Fibroblast of lung (primary cell): ENCODE results near the gene GALNT18. TPM values are rescaled to one million over a fixed set of nuclear protein-coding genes. Genes with fewer than 3 reads are reported as not detected.

ENCODE experiments used
- DNase-seq, 2 donors: peaks; one replicate each; pipeline versions ENCODE4 v3.0.0 to v3.0.0-alpha.2; 2010; ENCODE audit warnings: low read depth in 2 of 2
- H2AFZ ChIP-seq: 2 replicates; pipeline ENCODE4 v1.5.1; 2012; ENCODE audit warnings: low read length, control low read depth, inconsistent platforms
- H3K27ac ChIP-seq: 2 replicates; pipeline ENCODE4 v1.5.1; 2011; ENCODE audit warnings: low read length, control low read depth; ENCODE audit not compliant: insufficient read depth
- H3K27me3 ChIP-seq: 2 replicates; pipeline ENCODE4 v1.5.1; 2011; ENCODE audit warnings: mild to moderate bottlenecking, low read length; ENCODE audit not compliant: control insufficient read depth, insufficient read depth
- H3K36me3 ChIP-seq: 2 replicates; pipeline ENCODE4 v1.5.1; 2011; ENCODE audit warnings: low read length; ENCODE audit not compliant: control insufficient read depth, insufficient read depth
- H3K4me1 ChIP-seq: 2 replicates; pipeline ENCODE4 v1.5.1; 2011; ENCODE audit warnings: low read length; ENCODE audit not compliant: control insufficient read depth, insufficient read depth; ENCODE audit errors: extremely low read depth
- H3K4me2 ChIP-seq: 2 replicates; pipeline ENCODE4 v1.5.1; 2011; ENCODE audit warnings: low read length, control low read depth; ENCODE audit not compliant: insufficient read depth; ENCODE audit errors: extremely low read depth
- H3K4me3 ChIP-seq, 4 experiments: fragments of 200-600 bp in 1 of 4; sonication (generic) in 1 of 4; replicated peaks in 1 of 4; 2 replicates each; pipeline ENCODE4 v1.5.1; 2011 to 2016; ENCODE audit warnings: low read length in 4 of 4, low read depth in 3 of 4, mild to moderate bottlenecking in 3 of 4, control low read depth in 2 of 4, inconsistent platforms in 1 of 4, mixed read lengths in 1 of 4; ENCODE audit not compliant: insufficient read depth in 1 of 4; ENCODE audit errors: control extremely low read depth in 1 of 4
- H3K79me2 ChIP-seq: 2 replicates; pipeline ENCODE4 v1.5.1; 2012; ENCODE audit warnings: mild to moderate bottlenecking, low read length, inconsistent platforms; ENCODE audit not compliant: control insufficient read depth, insufficient read depth
- H3K9ac ChIP-seq: 2 replicates; pipeline ENCODE4 v1.5.1; 2011; ENCODE audit warnings: mild to moderate bottlenecking, low read length, control low read depth; ENCODE audit not compliant: insufficient read depth
- H3K9me3 ChIP-seq: 2 replicates; pipeline ENCODE4 v1.5.1; 2012; ENCODE audit warnings: low read depth, low read length; ENCODE audit not compliant: control insufficient read depth, insufficient read depth
- H4K20me1 ChIP-seq: 2 replicates; pipeline ENCODE4 v1.5.1; 2011; ENCODE audit warnings: low read length; ENCODE audit not compliant: control insufficient read depth, insufficient read depth; ENCODE audit errors: extremely low read depth
- EZH2 ChIP-seq: IDR thresholded peaks from 2 replicates; pipeline ENCODE4 v1.5.1; 2012; ENCODE audit warnings: low read length, control low read depth, mild to moderate bottlenecking; ENCODE audit errors: missing control alignments
- polyA plus RNA-seq, 2 donors: library from polyadenylated mRNA; depleted of rRNA in 1 of 2; stranded (reverse) in 1 of 2; unstranded in 1 of 2; fragments of >200 nt; gene quantifications; 2 replicates each; pipeline ENCODE4 v1.2.1, GENCODE V29; 2011 to 2012; ENCODE audit warnings: missing spikeins in 1 of 2
- total RNA-seq: library from RNA; depleted of rRNA; stranded (reverse); fragments of >200 nt; gene quantifications from 2 replicates; pipeline ENCODE4 v1.2.1, GENCODE V29; 2014
- TF ChIP-seq, protein P1 (sequence below), 2 donors: IDR thresholded peaks in 1 of 2; conservative IDR thresholded peaks in 1 of 2; 1 replicate in 1 of 2; 2 replicates in 1 of 2; pipeline ENCODE4 v1.5.1; 2011 to 2012; ENCODE audit warnings: low read length in 2 of 2, control low read depth in 1 of 2, inconsistent platforms in 1 of 2, low read depth in 1 of 2, mild to moderate bottlenecking in 1 of 2

Gene GALNT18
- total and polyA plus RNA-seq, 2 donors (not counting 1 experiment from before 2014, with no cell fraction given), result 0.50 to 19.3 TPM

DNA sequence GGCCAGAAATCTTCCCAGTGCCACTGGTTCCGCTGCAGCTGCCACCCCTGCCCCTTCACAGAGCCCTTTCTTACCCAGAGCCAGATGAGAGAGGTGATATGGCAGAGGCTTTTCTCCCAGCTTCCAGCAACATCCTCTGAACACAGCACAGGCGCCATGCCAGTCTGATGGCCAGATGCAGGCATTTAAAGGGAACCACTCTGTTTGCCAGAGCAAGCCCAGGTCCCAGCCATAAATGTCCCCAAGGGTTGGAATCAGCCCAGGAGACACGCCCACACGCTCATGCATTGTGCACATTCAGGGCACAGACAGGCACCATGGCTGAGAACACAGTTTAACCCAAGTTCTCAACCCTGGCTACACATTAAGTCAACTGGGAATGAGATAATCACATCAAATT lies 154.5 kb downstream of the GALNT18 start:
- no peaks in the 10 kb centered on the region for H3K79me2 ChIP-seq
- H3K4me1 ChIP-seq, result no peaks in the 10 kb centered on the region

DNA sequence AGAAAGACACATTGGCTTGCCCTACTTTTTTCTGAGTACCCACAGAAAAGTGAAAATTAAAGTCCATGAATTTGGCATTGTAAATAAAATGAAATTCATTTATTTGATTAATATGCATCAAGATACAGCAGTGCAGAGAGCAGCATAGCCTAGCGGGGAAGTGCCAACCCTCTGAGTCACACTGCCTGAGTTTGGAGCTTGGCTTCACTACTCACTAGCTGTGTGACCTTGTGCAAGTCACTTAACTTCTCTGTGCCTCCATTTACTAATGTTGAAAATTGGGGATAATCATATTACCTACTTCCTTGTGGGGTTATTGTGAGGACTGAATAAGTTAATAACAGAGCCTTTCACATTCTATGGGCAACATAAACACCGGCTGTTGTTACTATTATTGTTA lies 157.2 kb downstream of the GALNT18 start:
- DNase-seq, result no peak
- H3K79me2 ChIP-seq, result no peaks in the 10 kb centered on the region
- no peak overlapping the region for H3K4me2 ChIP-seq
- no peak overlapping the region for H2AFZ ChIP-seq
- no peaks in the 10 kb centered on the region for H3K9me3 ChIP-seq
- H3K9ac ChIP-seq, result no peak overlapping the region
- no peaks in the 10 kb centered on the region for H3K27me3 ChIP-seq
- no peak overlapping the region for H3K27ac ChIP-seq
- H3K4me1 ChIP-seq, result no peaks in the 10 kb centered on the region
- no peaks in the 10 kb centered on the region for H3K36me3 ChIP-seq
- H4K20me1 ChIP-seq, result no peaks in the 10 kb centered on the region
- H3K4me3 ChIP-seq, result no peak overlapping the region
- no peak for TF ChIP-seq EZH2
- TF ChIP-seq, protein P1, sequence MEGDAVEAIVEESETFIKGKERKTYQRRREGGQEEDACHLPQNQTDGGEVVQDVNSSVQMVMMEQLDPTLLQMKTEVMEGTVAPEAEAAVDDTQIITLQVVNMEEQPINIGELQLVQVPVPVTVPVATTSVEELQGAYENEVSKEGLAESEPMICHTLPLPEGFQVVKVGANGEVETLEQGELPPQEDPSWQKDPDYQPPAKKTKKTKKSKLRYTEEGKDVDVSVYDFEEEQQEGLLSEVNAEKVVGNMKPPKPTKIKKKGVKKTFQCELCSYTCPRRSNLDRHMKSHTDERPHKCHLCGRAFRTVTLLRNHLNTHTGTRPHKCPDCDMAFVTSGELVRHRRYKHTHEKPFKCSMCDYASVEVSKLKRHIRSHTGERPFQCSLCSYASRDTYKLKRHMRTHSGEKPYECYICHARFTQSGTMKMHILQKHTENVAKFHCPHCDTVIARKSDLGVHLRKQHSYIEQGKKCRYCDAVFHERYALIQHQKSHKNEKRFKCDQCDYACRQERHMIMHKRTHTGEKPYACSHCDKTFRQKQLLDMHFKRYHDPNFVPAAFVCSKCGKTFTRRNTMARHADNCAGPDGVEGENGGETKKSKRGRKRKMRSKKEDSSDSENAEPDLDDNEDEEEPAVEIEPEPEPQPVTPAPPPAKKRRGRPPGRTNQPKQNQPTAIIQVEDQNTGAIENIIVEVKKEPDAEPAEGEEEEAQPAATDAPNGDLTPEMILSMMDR (conservative IDR thresholded peaks at IDR 0.05 in 1 of 2, IDR thresholded peaks at IDR 0.05 in 1 of 2; ENCODE audit: low read depth in 1 of 2, low read length in 2 of 2), result no peak

More for the DNA sequence above, 154.5 kb downstream of the GALNT18 start:
- Histone ChIP-seq H3K4me2 (no peak overlapping the region), H3K27ac (no peak overlapping the region), H4K20me1 (no peaks in the 10 kb centered on the region), H3K4me3 (no peak overlapping the region), H3K36me3 (no peaks in the 10 kb centered on the region), H2AFZ (no peak overlapping the region), H3K27me3 (no peaks in the 10 kb centered on the region), H3K9ac (no peak overlapping the region), H3K9me3 (no peaks in the 10 kb centered on the region)
- no peak for DNase-seq
- TF ChIP-seq, protein P1 (conservative IDR thresholded peaks at IDR 0.05 in 1 of 2, IDR thresholded peaks at IDR 0.05 in 1 of 2; ENCODE audit: low read depth in 1 of 2, low read length in 2 of 2), result no peak
- no peak for TF ChIP-seq EZH2

DNA sequence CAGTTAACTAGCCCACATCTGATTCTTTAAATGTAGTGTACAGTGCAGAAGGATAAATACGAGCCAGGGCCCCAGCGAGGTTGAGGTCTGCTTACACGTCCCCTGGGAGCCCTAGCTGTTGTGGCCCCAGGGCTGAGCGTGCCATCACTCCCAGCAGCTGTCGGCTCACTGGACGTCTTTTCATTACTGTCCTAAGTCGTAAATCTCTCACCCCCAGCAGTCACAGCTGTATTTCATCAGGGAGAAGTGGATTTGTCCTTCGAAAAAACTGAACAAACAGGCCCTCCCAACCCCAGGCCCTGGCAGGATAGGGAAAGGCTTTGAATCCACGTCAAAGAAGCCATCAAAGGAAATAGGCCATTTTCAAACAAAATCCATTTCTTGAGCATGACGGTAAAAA lies 158.4 kb downstream of the GALNT18 start:
- no peaks in the 10 kb centered on the region for H3K36me3 ChIP-seq

More for the DNA sequence above, 158.4 kb downstream of the GALNT18 start:
- H3K4me1 ChIP-seq, result no peaks in the 10 kb centered on the region
- TF ChIP-seq EZH2, result no peak
- TF ChIP-seq, protein P1 (conservative IDR thresholded peaks at IDR 0.05 in 1 of 2, IDR thresholded peaks at IDR 0.05 in 1 of 2; ENCODE audit: low read depth in 1 of 2, low read length in 2 of 2), result no peak
- no peak overlapping the region for H3K4me2 ChIP-seq
- no peak overlapping the region for H3K4me3 ChIP-seq
- H3K27me3 ChIP-seq, result no peaks in the 10 kb centered on the region
- H4K20me1 ChIP-seq, result no peaks in the 10 kb centered on the region
- no peak overlapping the region for H3K27ac ChIP-seq
- no peak overlapping the region for H3K9ac ChIP-seq
- DNase-seq, result peak in 1 of 2 donors; percentile 14
- no peaks in the 10 kb centered on the region for H3K79me2 ChIP-seq
- no peak overlapping the region for H2AFZ ChIP-seq
- no peaks in the 10 kb centered on the region for H3K9me3 ChIP-seq
